Measurements from ENCODE around the gene EDN3. TPM values are rescaled to one million over a fixed set of nuclear protein-coding genes. Genes with fewer than 3 reads are reported as not detected.

EDN3 gene
- total RNA-seq, 1 experiment from 2014 or later, result not detected

GRCh38 chr20:59305908-59306655 lies 5.7 kb downstream of the EDN3 start (continued):
- TF ChIP-seq, protein P1, sequence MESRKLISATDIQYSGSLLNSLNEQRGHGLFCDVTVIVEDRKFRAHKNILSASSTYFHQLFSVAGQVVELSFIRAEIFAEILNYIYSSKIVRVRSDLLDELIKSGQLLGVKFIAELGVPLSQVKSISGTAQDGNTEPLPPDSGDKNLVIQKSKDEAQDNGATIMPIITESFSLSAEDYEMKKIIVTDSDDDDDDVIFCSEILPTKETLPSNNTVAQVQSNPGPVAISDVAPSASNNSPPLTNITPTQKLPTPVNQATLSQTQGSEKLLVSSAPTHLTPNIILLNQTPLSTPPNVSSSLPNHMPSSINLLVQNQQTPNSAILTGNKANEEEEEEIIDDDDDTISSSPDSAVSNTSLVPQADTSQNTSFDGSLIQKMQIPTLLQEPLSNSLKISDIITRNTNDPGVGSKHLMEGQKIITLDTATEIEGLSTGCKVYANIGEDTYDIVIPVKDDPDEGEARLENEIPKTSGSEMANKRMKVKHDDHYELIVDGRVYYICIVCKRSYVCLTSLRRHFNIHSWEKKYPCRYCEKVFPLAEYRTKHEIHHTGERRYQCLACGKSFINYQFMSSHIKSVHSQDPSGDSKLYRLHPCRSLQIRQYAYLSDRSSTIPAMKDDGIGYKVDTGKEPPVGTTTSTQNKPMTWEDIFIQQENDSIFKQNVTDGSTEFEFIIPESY (IDR thresholded peaks at IDR 0.05; ENCODE audit: extremely low read depth, insufficient replicate concordance, low read length), result no peak
- TF ChIP-seq, protein P2, sequence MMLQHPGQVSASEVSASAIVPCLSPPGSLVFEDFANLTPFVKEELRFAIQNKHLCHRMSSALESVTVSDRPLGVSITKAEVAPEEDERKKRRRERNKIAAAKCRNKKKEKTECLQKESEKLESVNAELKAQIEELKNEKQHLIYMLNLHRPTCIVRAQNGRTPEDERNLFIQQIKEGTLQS (IDR thresholded peaks at IDR 0.05), result no peak

- peaks cover 37% of the 10 kb centered on the region for H3K27me3 ChIP-seq (ENCODE audit: insufficient read depth, low read length)
- H3K4me3 ChIP-seq (replicated peaks in 1 of 2; ENCODE audit: low read depth in 1 of 2, low read length in 2 of 2), result no peak overlapping the region
- POLR2A ChIA-PET, result no interaction called here
- no peak overlapping the region for H2AFZ ChIP-seq (ENCODE audit: low read depth, low read length, poor library complexity, severe bottlenecking)
- H3K36me3 ChIP-seq (ENCODE audit: control insufficient read depth in 1 of 2, insufficient read depth in 2 of 2, low read length in 2 of 2), result no peaks in the 10 kb centered on the region
- no peak overlapping the region for H3K9ac ChIP-seq (ENCODE audit: low read length)
- DNase-seq (ENCODE audit: low read depth, low spot score) (no peak), ATAC-seq (no peak)
- no peak overlapping the region for H3K4me2 ChIP-seq (ENCODE audit: low read length)
- intact Hi-C loops (cut with micrococcal nuclease), result no loop called here
- H3K79me2 ChIP-seq (ENCODE audit: insufficient read depth, low read length), result no peaks in the 10 kb centered on the region
- BruUV-seq (replicated peaks), result no TSS peak
- no peaks in the 10 kb centered on the region for H3K9me2 ChIP-seq (ENCODE audit: insufficient read depth)
- H4K20me1 ChIP-seq (ENCODE audit: insufficient read depth), result no peaks in the 10 kb centered on the region
- TF ChIP-seq, protein P3, sequence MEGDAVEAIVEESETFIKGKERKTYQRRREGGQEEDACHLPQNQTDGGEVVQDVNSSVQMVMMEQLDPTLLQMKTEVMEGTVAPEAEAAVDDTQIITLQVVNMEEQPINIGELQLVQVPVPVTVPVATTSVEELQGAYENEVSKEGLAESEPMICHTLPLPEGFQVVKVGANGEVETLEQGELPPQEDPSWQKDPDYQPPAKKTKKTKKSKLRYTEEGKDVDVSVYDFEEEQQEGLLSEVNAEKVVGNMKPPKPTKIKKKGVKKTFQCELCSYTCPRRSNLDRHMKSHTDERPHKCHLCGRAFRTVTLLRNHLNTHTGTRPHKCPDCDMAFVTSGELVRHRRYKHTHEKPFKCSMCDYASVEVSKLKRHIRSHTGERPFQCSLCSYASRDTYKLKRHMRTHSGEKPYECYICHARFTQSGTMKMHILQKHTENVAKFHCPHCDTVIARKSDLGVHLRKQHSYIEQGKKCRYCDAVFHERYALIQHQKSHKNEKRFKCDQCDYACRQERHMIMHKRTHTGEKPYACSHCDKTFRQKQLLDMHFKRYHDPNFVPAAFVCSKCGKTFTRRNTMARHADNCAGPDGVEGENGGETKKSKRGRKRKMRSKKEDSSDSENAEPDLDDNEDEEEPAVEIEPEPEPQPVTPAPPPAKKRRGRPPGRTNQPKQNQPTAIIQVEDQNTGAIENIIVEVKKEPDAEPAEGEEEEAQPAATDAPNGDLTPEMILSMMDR (IDR thresholded peaks at IDR 0.05 in 2 of 3, conservative IDR thresholded peaks at IDR 0.05 in 1 of 3; ENCODE audit: borderline replicate concordance in 1 of 3, insufficient read depth in 1 of 3, low read depth in 2 of 3, low read length in 2 of 3), result no peak
- TF ChIP-seq YY1 (IDR thresholded peaks at IDR 0.05; ENCODE audit: extremely low read depth, insufficient replicate concordance, low read depth, low read length), result no peak
- TF ChIP-seq ELF1 (IDR thresholded peaks at IDR 0.05; ENCODE audit: borderline replicate concordance, low read depth), result no peak
- no peak for TF ChIP-seq SP1 (IDR thresholded peaks at IDR 0.05; ENCODE audit: low read depth)
- TF ChIP-seq REST (IDR thresholded peaks at IDR 0.05; ENCODE audit: low read depth), result no peak
- TF ChIP-seq, protein P2 (IDR thresholded peaks at IDR 0.05), result no peak
- no peak for TF ChIP-seq CBX3 (IDR thresholded peaks at IDR 0.05; ENCODE audit: low read depth)
- TF ChIP-seq SRF (IDR thresholded peaks at IDR 0.05; ENCODE audit: low read depth), result no peak
- TF ChIP-seq SIN3A (IDR thresholded peaks at IDR 0.05; ENCODE audit: low read depth), result no peak
- no peak for TF ChIP-seq JUND (IDR thresholded peaks at IDR 0.05)
- no peak for TF ChIP-seq EZH2 (IDR thresholded peaks at IDR 0.05)
- no peaks in the 10 kb centered on the region for H3K4me1 ChIP-seq (ENCODE audit: control insufficient read depth in 1 of 2, insufficient read depth in 2 of 2, low read length in 2 of 2)
- H3K9me3 ChIP-seq (ENCODE audit: control insufficient read depth in 1 of 2, insufficient read depth in 1 of 2, low read depth in 1 of 2, low read length in 2 of 2), result no peaks in the 10 kb centered on the region
- RAD21 ChIA-PET (ENCODE audit: low non-redundant PET in 1 of 2, low total read pairs in 2 of 2, uncharacterized antibody in 2 of 2, unreplicated experiment in 2 of 2), result no interaction called here
- CTCF ChIA-PET, result no interaction called here
- H3K27ac ChIP-seq (ENCODE audit: low read depth, low read length), result no peak overlapping the region
Observed at GRCh38 chr20:59307270-59307669, 6.9 kb downstream of the EDN3 start.

Measured in HCT116 (cell line).